GM18505 (cell line): ENCODE measurements around the gene DCTN3.

ENCODE experiments used
- ATAC-seq: cut with Tn5 transposase; IDR thresholded peaks from one replicate; pipeline ENCODE4 v1.9.1; 2021; ENCODE audit not compliant: unreplicated experiment
- POLR2A ChIP-seq: IDR thresholded peaks from 4 replicates; pipeline ENCODE4 v1.6.1; 2011; ENCODE audit warnings: borderline replicate concordance; ENCODE audit not compliant: insufficient read depth, insufficient read length; ENCODE audit errors: extremely low read depth

DCTN3 gene

GRCh38 chr9:34575241-34575640 is 45.1 kb downstream of the DCTN3 start:
- TF ChIP-seq POLR2A = no peak
- no peak for ATAC-seq

- no peak for TF ChIP-seq POLR2A
- ATAC-seq = no peak
These were observed 45.7 kb downstream of the DCTN3 start for GRCh38 chr9:34574571-34574970.

GRCh38 chr9:34573599-34574325 is 46.5 kb downstream of the DCTN3 start:
- no peak for ATAC-seq
- TF ChIP-seq POLR2A = no peak

GRCh38 chr9:34572628-34573027 is 47.7 kb downstream of the DCTN3 start:
- TF ChIP-seq POLR2A = no peak
- no peak for ATAC-seq

GRCh38 chr9:34572092-34572491 is 48.2 kb downstream of the DCTN3 start:
- ATAC-seq = no peak
- TF ChIP-seq POLR2A = no peak

GRCh38 chr9:34571481-34571810 is 48.8 kb downstream of the DCTN3 start:
- no peak for ATAC-seq
- no peak for TF ChIP-seq POLR2A

GRCh38 chr9:34570809-34571480 is 49.4 kb downstream of the DCTN3 start:
- no peak for ATAC-seq
- no peak for TF ChIP-seq POLR2A

- no peak for ATAC-seq
- no peak for TF ChIP-seq POLR2A
These were observed 49.9 kb downstream of the DCTN3 start for GRCh38 chr9:34570376-34570775.

GRCh38 chr9:34568774-34569173 is 51.5 kb downstream of the DCTN3 start:
- TF ChIP-seq POLR2A = no peak

GRCh38 chr9:34568133-34568532 is 52.2 kb downstream of the DCTN3 start:
- no peak for ATAC-seq
- no peak for TF ChIP-seq POLR2A

More at GRCh38 chr9:34568774-34569173, 51.5 kb downstream of the DCTN3 start:
- ATAC-seq = no peak

- no peak for TF ChIP-seq POLR2A
- ATAC-seq = no peak
These were observed 53.3 kb downstream of the DCTN3 start for GRCh38 chr9:34566972-34567371.

- no peak for ATAC-seq
- no peak for TF ChIP-seq POLR2A
These were observed 54.0 kb downstream of the DCTN3 start for GRCh38 chr9:34566322-34566721.

- no peak for ATAC-seq
- TF ChIP-seq POLR2A = no peak
These were observed 54.4 kb downstream of the DCTN3 start for GRCh38 chr9:34565856-34566255.

GRCh38 chr9:34564617-34565016 is 55.7 kb downstream of the DCTN3 start:
- no peak for TF ChIP-seq POLR2A
- no peak for ATAC-seq
